PFSK-1 (cell line): ENCODE measurements around the gene C11orf91.

Experiments used
- FOXP2 ChIP-seq: optimal IDR thresholded peaks from 2 replicates; pipeline ENCODE3; 2011; ENCODE audit warnings: borderline replicate concordance, control low read depth, inconsistent platforms; ENCODE audit not compliant: insufficient read depth; ENCODE audit errors: extremely low read length, extremely low read depth
- POLR2AphosphoS5 ChIP-seq: IDR thresholded peaks from 2 replicates; pipeline ENCODE4 v1.6.1; 2012; ENCODE audit warnings: low read depth, mild to moderate bottlenecking, control low read depth, low read length, moderate library complexity
- SIN3A ChIP-seq: IDR thresholded peaks from 2 replicates; pipeline ENCODE4 v1.6.1; 2012; ENCODE audit warnings: mild to moderate bottlenecking, low read length, moderate library complexity, borderline replicate concordance; ENCODE audit not compliant: insufficient read depth
- TAF1 ChIP-seq: IDR thresholded peaks from 2 replicates; pipeline ENCODE4 v1.6.1; 2012; ENCODE audit warnings: low read length, control low read depth, borderline replicate concordance; ENCODE audit not compliant: insufficient read depth
- TF ChIP-seq, protein P1 (sequence below), 2 experiments: IDR thresholded peaks; 2 replicates each; pipeline versions ENCODE4 v1.6.1 to v1.8.0; 2011 to 2012; ENCODE audit warnings: low read depth in 2 of 2, low read length in 2 of 2, control low read depth in 1 of 2, inconsistent platforms in 1 of 2, mild to moderate bottlenecking in 1 of 2, moderate library complexity in 1 of 2; ENCODE audit not compliant: insufficient read depth in 1 of 2

The C11orf91 gene

DNA sequence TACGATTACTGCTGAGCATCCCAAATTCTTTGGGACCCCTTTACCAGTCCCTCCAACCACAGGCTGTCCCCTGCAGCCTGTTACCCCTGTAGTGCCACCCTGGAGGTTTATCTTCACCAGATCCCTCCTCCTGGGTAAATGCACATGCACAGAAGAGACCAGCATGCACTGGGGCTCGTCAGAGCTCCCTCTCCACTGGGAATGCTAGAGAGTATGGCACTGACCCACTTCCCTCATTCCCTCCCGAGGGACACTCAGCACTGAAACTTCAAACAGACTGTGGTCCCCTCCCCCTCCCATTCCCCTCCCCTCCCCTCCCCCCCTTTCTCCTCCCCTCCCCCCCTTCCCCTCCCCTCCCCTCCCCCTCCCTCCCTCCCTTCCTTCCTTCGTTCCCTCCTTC lies 49.1 kb downstream of the C11orf91 start:
- TF ChIP-seq POLR2AphosphoS5 (no peak), TAF1 (no peak), FOXP2 (no peak), SIN3A (no peak)
- TF ChIP-seq, protein P1, sequence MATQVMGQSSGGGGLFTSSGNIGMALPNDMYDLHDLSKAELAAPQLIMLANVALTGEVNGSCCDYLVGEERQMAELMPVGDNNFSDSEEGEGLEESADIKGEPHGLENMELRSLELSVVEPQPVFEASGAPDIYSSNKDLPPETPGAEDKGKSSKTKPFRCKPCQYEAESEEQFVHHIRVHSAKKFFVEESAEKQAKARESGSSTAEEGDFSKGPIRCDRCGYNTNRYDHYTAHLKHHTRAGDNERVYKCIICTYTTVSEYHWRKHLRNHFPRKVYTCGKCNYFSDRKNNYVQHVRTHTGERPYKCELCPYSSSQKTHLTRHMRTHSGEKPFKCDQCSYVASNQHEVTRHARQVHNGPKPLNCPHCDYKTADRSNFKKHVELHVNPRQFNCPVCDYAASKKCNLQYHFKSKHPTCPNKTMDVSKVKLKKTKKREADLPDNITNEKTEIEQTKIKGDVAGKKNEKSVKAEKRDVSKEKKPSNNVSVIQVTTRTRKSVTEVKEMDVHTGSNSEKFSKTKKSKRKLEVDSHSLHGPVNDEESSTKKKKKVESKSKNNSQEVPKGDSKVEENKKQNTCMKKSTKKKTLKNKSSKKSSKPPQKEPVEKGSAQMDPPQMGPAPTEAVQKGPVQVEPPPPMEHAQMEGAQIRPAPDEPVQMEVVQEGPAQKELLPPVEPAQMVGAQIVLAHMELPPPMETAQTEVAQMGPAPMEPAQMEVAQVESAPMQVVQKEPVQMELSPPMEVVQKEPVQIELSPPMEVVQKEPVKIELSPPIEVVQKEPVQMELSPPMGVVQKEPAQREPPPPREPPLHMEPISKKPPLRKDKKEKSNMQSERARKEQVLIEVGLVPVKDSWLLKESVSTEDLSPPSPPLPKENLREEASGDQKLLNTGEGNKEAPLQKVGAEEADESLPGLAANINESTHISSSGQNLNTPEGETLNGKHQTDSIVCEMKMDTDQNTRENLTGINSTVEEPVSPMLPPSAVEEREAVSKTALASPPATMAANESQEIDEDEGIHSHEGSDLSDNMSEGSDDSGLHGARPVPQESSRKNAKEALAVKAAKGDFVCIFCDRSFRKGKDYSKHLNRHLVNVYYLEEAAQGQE (IDR thresholded peaks at IDR 0.05; ENCODE audit: insufficient read depth in 1 of 2, low read depth in 2 of 2, low read length in 2 of 2): no peak

DNA sequence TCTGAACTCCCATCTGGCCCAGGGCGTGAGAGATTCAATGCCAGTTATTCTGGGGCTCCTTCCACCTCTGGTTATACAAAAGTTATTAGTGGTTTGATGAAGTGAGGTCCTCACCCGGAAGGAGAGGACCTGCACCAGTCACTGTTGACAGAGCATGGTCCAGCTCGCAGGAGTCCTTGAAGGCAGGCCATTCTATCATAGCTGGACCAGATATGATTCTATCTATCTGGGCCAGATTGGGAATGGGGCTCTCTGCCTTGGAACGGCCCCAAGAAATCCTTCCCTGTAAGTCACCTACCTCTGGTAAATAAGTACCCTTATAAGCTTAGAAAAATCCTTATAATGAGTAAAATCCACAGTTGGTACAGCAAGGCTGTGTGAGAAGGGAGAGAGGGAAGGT lies 50.7 kb downstream of the C11orf91 start:
- TF ChIP-seq POLR2AphosphoS5 (no peak), TAF1 (no peak), SIN3A (no peak), FOXP2 (no peak)
- TF ChIP-seq, protein P1 (IDR thresholded peaks at IDR 0.05; ENCODE audit: insufficient read depth in 1 of 2, low read depth in 2 of 2, low read length in 2 of 2): no peak
